ENCODE measurements around the gene MON1A.
A peak's percentile ranks its signal among the peaks of the same experiment; 100 is the strongest.
"Not testable (repeated sequence)": the region's sequence is repeated elsewhere in the genome, so short reads cannot be mapped to it uniquely, and the experiment has no call there.

Gene MON1A

GRCh38 chr3:49929291-49930167 lies at the start of gene MON1A:
TSS of gene MON1A (minus strand) at chr3:49929811. CDS start at chr3:49913346, 16,465 bp downstream.
- peak; percentile 94 for DNase-seq

- no peak for DNase-seq
These were observed 47.3 kb upstream of the MON1A start for GRCh38 chr3:49976942-49977341.

- DNase-seq: no peak
These were observed 43.0 kb upstream of the MON1A start for GRCh38 chr3:49972656-49973055.

- DNase-seq: no peak
These were observed 38.7 kb upstream of the MON1A start for GRCh38 chr3:49968346-49968745.

- DNase-seq: no peak
These were observed 37.7 kb upstream of the MON1A start for GRCh38 chr3:49967291-49967690.

- DNase-seq: no peak
These were observed 36.8 kb upstream of the MON1A start for GRCh38 chr3:49966233-49966942.

- no peak for DNase-seq
These were observed 26.0 kb upstream of the MON1A start for GRCh38 chr3:49955636-49956035.

GRCh38 chr3:49952924-49953323 lies 23.3 kb upstream of the MON1A start:
- DNase-seq: no peak

- peak; percentile 11 for DNase-seq
These were observed 13.0 kb upstream of the MON1A start for GRCh38 chr3:49942651-49943050.

- no peak for DNase-seq
These were observed 11.1 kb upstream of the MON1A start for GRCh38 chr3:49940667-49941249.

- peak; percentile 97 for DNase-seq
These were observed 10.5 kb upstream of the MON1A start, which contains the start of gene RBM6 for GRCh38 chr3:49939858-49940666. TSS of gene RBM6 (plus strand) at chr3:49940150. CDS start at chr3:49962642, 22,492 bp downstream.

GRCh38 chr3:49937090-49937489 lies 7.5 kb upstream of the MON1A start:
- DNase-seq: peak; percentile 41

- DNase-seq: not testable (repeated sequence)
These were observed 2.7 kb upstream of the MON1A start for GRCh38 chr3:49932281-49932680.

- DNase-seq: no peak
These were observed 1.3 kb upstream of the MON1A start for GRCh38 chr3:49930922-49931321.

- no peak for DNase-seq
These were observed 618 bp upstream of the MON1A start for GRCh38 chr3:49930168-49930690.

- DNase-seq: no peak
These were observed 1.1 kb downstream of the MON1A start for GRCh38 chr3:49928481-49929017.

- DNase-seq: no peak
These were observed 1.8 kb downstream of the MON1A start for GRCh38 chr3:49927798-49928197.

GRCh38 chr3:49926117-49926728 lies 3.4 kb downstream of the MON1A start:
- DNase-seq: no peak

GRCh38 chr3:49925485-49925884 lies 4.1 kb downstream of the MON1A start:
- no peak for DNase-seq

- no peak for DNase-seq
These were observed 4.9 kb downstream of the MON1A start for GRCh38 chr3:49924683-49925082.

GRCh38 chr3:49917806-49918590 lies 11.6 kb downstream of the MON1A start:
- DNase-seq: peak; percentile 51

Measured in suppressor macrophage treated with lipopolysaccharide for 4 hours (primary cell).